Gastrocnemius medialis (tissue), 4 donors: ENCODE measurements around the gene PREPL. TPM values are rescaled to one million over a fixed set of nuclear protein-coding genes. Genes with fewer than 3 reads are reported as not detected.

Experiments
- ATAC-seq, 2 donors: fragments of 150-250 bp; one replicate each; pipeline ENCODE4 v1.9.1; 2016
- DNase-seq, 2 donors: peaks; one replicate each; pipeline ENCODE4 v3.0.0-alpha.2; 2019
- H3K27ac ChIP-seq, 4 donors: fragments of 200-600 bp; sonication (generic); 1 replicate in 1 of 4; 2 replicates in 3 of 4; pipeline ENCODE4 v1.5.1; 2016 to 2018; ENCODE audit warnings: mild to moderate bottlenecking in 2 of 4, moderate library complexity in 1 of 4
- H3K27me3 ChIP-seq, 3 donors: fragments of 200-600 bp; sonication (generic) in 2 of 3; 1 replicate in 1 of 3; 2 replicates in 2 of 3; pipeline versions ENCODE4 v1.5.1 to v1.6.0; 2016 to 2019; ENCODE audit warnings: mild to moderate bottlenecking in 1 of 3, moderate library complexity in 1 of 3
- H3K36me3 ChIP-seq, 2 donors: fragments of 200-600 bp; sonication (generic) in 1 of 2; one replicate each; pipeline ENCODE4 v1.5.1; 2017 to 2018
- H3K4me1 ChIP-seq, 2 donors: fragments of 200-600 bp; sonication (generic) in 1 of 2; one replicate each; pipeline ENCODE4 v1.5.1; 2016 to 2017; ENCODE audit warnings: mild to moderate bottlenecking in 2 of 2
- H3K4me3 ChIP-seq, 4 donors: fragments of 200-600 bp; sonication (generic) in 3 of 4; 1 replicate in 1 of 4; 2 replicates in 3 of 4; pipeline ENCODE4 v1.5.1; 2016 to 2019; ENCODE audit warnings: mild to moderate bottlenecking in 2 of 4
- H3K9me3 ChIP-seq, 3 donors: fragments of 200-600 bp; sonication (generic) in 2 of 3; 1 replicate in 1 of 3; 2 replicates in 2 of 3; pipeline ENCODE4 v1.5.1; 2016 to 2019
- CTCF ChIP-seq, 5 experiments: fragments of 450-650 bp in 3 of 5; fragments of 200-600 bp in 2 of 5; sonication (generic) in 2 of 5; IDR thresholded peaks in 4 of 5; conservative IDR thresholded peaks in 1 of 5; 1 replicate in 4 of 5; 2 replicates in 1 of 5; pipeline ENCODE4 v1.5.1; 2016 to 2019; ENCODE audit warnings: antibody characterized with exemption in 5 of 5, mild to moderate bottlenecking in 3 of 5, moderate library complexity in 3 of 5
- POLR2A ChIP-seq, 2 donors: fragments of 450-650 bp; IDR thresholded peaks; one replicate each; pipeline ENCODE4 v1.6.1; 2017; ENCODE audit warnings: antibody characterized with exemption in 2 of 2, mild to moderate bottlenecking in 2 of 2, moderate library complexity in 2 of 2
- in situ Hi-C, 4 donors: fragments of 200-750 bp; cut with MboI; loops; one replicate each; pipeline versions ENCODE4 v1.15.0 to v1.8.0; 2017; ENCODE audit warnings: low sequenced_read_pairs in 4 of 4
- intact Hi-C: fragments of 100-400 bp; cut with DNase I; formaldehyde crosslinking; loops from one replicate; pipeline ENCODE4 v1.15.1; 2023; ENCODE audit warnings: low total_unique reads
- total RNA-seq, 4 donors: library from RNA; depleted of rRNA; stranded (reverse); fragments of >200 nt; gene quantifications; one replicate each; pipeline versions ENCODE4 v1.1.0 to v1.2.3, GENCODE V29; 2016

Gene PREPL
- total RNA-seq, 4 donors from 2014 or later, result 27.3 to 60.0 (median 52.3) TPM

DNA sequence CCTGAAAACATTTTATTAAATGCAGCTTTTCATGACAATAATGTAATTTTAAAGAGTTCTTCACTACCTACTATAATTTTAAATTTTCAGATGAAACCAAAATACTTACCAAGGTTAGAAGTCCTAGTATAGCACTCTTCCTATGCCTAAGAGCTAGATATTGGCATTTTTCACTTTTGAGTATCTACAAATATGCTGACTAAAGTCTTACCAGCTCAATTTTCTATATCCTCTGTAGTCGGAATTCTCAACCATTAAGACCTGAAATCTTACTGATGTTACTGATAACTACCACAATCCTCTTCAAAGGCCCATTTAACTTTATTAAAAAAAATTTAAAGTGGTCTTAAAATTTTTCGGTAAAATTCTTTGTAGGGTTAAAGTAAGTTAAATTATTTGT lies 32.0 kb downstream of the PREPL start:
- Histone ChIP-seq H3K4me3 (no peak overlapping the region), H3K27me3 (no peaks in the 10 kb centered on the region), H3K9me3 (no peaks in the 10 kb centered on the region), H3K36me3 (peaks cover 3 to 48% of the 10 kb centered on the region in 2 donors), H3K27ac (peak overlapping the region in 2 of 4 donors; percentile 1 to 33), H3K4me1 (peaks cover 31 to 32% of the 10 kb centered on the region in 2 donors)
- in situ Hi-C loops, result no loop called here
- TF ChIP-seq POLR2A (IDR thresholded peaks at IDR 0.05) (no peak), CTCF (IDR thresholded peaks at IDR 0.05 in 4 of 5, conservative IDR thresholded peaks at IDR 0.05 in 1 of 5) (no peak)
- DNase-seq, result no peak
- intact Hi-C loops, result no loop called here
- ATAC-seq, result no peak

DNA sequence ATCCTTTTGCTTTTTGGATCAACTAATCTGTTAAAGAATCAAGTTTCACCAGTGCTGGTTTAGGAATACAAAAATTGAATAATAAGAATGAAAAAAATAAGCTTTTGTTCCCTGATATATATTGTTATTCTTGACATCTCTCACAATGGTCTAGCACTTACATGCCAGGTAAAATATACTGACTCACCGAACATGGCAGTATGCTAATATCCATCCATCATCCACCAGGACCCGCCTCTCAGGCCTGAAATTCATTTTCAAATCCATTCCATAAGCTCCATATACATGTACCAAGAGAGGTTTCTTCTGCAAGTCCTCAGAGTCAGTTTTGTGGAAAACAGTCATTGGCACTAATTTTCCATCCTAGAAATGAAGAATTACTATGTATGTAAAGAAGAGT lies 32.5 kb downstream of the PREPL start:
- Histone ChIP-seq H3K4me3 (no peak overlapping the region), H3K4me1 (peaks cover 25 to 32% of the 10 kb centered on the region in 2 donors), H3K36me3 (peaks cover 3 to 54% of the 10 kb centered on the region in 2 donors), H3K27me3 (no peaks in the 10 kb centered on the region), H3K27ac (peak overlapping the region in 2 of 4 donors; percentile 27 to 33), H3K9me3 (no peaks in the 10 kb centered on the region)
- DNase-seq (no peak), ATAC-seq (no peak)
- no peak for TF ChIP-seq CTCF (IDR thresholded peaks at IDR 0.05 in 4 of 5, conservative IDR thresholded peaks at IDR 0.05 in 1 of 5)
- TF ChIP-seq POLR2A (IDR thresholded peaks at IDR 0.05), result no peak
- in situ Hi-C loops (no loop called here), intact Hi-C loops (no loop called here)

GRCh38 chr2:44326548-44327264 lies 34.6 kb downstream of the PREPL start:
- no peaks in the 10 kb centered on the region for H3K9me3 ChIP-seq
- TF ChIP-seq POLR2A (IDR thresholded peaks at IDR 0.05), result no peak
- TF ChIP-seq CTCF (IDR thresholded peaks at IDR 0.05 in 4 of 5, conservative IDR thresholded peaks at IDR 0.05 in 1 of 5), result no peak
- H3K27me3 ChIP-seq, result no peaks in the 10 kb centered on the region
- intact Hi-C loops (no loop called here), in situ Hi-C loops (no loop called here)
- peak; percentile 3 to 31 for DNase-seq
- no peak overlapping the region for H3K4me3 ChIP-seq
- peaks cover 21 to 32% of the 10 kb centered on the region in 2 donors for H3K4me1 ChIP-seq
- peak overlapping the region in 3 of 4 donors; percentile 56 to 71 (median 70) for H3K27ac ChIP-seq
- peaks cover 2 to 62% of the 10 kb centered on the region in 2 donors for H3K36me3 ChIP-seq
- peak; percentile 74 to 92 for ATAC-seq

- H3K36me3 ChIP-seq, result peaks cover 2 to 62% of the 10 kb centered on the region in 2 donors
- intact Hi-C loops, result no loop called here
- in situ Hi-C loops, result no loop called here
- no peak for TF ChIP-seq POLR2A (IDR thresholded peaks at IDR 0.05)
- TF ChIP-seq CTCF (IDR thresholded peaks at IDR 0.05 in 4 of 5, conservative IDR thresholded peaks at IDR 0.05 in 1 of 5), result no peak
- ATAC-seq (peak; percentile 46 to 66), DNase-seq (no peak)
- no peaks in the 10 kb centered on the region for H3K9me3 ChIP-seq
- no peak overlapping the region for H3K4me3 ChIP-seq
- peaks cover 21 to 32% of the 10 kb centered on the region in 2 donors for H3K4me1 ChIP-seq
- H3K27me3 ChIP-seq, result no peaks in the 10 kb centered on the region
- H3K27ac ChIP-seq, result peak overlapping the region in 3 of 4 donors; percentile 56 to 71 (median 70)
Observed at GRCh38 chr2:44325897-44326296, 35.4 kb downstream of the PREPL start.
